Stimulated activated CD8-positive, alpha-beta memory T cell treated with anti-CD3 and anti-CD28 coated beads, Interleukin-12 subunit alpha, Interleukin-12 subunit beta, amount 100 ng/mL, for 1 hour (primary cell): ENCODE results near the gene HS3ST5.

Source experiments
- DNase-seq: peaks from one replicate; pipeline ENCODE4 v3.0.0-alpha.2; 2020; ENCODE audit warnings: low read depth

The HS3ST5 gene

DNA sequence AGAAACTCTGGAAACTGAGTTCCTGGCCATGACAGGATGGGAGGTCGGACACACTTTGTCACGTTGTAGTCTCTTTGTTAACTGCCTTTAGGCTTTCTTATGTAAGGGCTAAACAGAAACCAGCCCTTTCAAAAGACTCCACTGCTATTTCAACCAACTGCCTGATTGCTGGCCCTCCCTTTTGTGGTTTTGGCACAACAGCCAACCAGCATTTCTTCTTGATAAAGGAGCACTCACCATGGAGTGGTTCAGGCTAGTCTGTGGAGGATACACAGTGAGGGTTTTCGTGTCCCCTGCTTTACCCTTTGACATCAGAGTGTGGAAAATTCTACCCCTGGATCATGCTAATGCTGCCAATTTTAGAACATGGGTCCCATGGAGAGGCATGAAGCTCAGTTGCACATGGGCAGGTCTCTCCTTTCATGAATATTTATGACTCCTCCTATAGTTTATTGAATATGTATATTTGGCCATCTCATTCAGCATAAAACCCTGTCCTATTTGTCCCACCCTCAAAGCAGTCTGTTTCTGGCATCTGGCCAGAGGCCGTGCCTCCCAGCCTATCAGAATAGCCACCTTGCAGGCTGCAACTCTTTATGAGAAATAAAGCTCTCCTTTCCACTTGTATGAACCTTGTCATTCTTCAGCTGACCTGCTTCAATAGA is 148.3 kb downstream of the HS3ST5 start:
- no peak for DNase-seq

DNA sequence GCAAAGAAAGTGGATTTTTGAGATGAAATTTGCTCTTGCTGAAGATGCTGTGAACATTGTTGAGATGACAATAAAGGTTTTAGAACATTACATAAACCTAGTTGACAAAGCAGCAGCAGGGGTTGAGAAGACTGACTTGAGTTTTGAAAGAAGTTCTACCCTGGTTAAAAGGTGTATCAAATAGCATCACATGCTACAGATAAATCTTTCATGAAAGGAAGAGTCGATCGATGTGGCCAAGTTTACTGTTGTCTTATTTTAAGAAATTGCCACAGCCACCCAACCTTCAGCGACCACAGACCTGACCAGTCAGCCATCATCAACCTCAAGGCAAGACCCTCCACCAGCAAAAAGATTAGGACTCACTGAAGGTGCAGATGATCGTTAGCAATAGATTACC is 155.3 kb downstream of the HS3ST5 start:
- no peak for DNase-seq

DNA sequence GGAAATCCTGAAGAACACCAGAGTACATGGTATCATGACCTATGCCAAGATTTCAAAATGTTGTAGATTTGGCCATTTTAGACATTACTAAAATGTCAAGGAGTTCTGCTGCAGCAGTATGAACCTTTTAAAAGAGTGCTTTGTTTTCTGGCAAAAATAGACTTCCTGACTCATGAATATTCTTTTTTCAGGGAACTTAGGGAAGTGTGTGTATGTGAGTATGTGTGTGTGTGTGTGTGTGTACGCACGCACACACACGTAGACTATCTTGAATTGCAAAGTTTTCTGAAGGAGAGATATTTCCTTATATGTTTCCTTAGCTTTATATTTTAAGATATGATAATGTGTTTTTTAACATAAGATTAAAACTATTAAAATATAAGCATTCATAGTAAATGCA is 161.2 kb downstream of the HS3ST5 start:
- no peak for DNase-seq

DNA sequence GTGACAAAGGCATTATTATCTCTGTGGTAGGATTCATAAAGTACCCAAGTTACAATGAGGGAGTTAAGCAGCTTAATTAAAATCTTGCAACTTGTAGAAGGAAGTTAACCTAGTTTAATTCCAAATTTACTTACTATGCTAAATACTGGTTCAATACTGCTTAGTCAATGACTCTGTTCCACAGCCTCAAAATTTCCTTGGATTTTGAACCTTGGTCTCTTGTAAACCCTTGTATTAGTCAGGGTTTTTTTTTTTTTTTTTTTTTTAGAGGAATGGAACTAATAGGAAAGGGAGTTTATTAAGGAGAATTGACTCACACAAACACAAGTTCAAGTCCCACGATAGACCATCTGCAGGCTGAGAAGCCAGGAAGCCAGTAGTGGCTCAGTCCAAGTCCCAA is 163.4 kb downstream of the HS3ST5 start:
- DNase-seq: no peak

DNA sequence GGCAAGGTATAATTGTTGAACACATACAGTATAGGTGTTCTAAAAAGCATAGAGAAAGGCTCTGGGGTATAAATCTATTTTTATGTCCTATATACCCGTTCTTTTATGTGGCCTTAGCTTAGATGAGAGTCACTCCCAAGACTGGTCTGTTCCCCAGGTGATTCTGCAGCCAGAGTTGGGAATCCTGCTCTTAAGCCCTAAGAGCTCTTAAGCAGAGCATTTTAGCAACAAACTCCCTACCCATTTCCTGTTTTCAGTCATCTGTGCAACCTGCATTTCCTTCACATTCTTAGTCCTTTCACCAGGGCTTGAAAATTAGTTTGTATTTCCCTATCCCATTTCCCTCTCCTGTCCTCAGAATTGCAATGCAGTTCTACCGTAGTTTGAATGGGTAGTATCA is 166.1 kb downstream of the HS3ST5 start:
- DNase-seq: no peak

DNA sequence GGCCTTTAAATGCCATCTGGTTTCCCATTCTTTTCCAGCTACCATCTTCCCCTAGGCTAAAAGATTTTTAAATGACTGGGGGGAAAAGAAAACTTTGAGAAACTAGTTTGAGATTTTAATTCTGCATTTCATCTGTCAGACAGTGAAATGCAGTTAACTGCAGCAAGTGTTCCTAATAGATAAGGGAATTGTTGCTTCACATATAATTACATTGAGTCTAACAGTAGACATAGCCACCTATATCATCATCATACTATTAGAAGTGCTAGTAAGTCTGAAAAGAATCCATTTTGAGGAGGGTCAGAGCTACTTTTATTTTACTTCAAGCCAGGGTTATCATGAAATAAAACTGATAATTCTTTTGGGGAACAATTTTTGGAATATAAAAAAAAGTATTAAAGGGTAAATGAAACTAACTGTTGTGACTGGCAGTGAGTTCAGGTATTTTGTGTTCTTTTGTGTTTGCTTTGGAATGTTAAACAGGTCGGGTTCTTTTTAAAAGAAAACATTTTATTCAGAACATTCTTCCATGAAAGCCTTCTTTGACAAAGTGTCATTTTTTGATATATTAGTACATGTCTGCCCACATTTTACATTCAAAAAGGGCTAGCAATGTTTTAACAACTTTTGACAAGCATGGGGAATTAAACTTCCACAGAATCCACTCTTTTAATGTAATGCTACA is 170.1 kb downstream of the HS3ST5 start:
- DNase-seq: no peak

DNA sequence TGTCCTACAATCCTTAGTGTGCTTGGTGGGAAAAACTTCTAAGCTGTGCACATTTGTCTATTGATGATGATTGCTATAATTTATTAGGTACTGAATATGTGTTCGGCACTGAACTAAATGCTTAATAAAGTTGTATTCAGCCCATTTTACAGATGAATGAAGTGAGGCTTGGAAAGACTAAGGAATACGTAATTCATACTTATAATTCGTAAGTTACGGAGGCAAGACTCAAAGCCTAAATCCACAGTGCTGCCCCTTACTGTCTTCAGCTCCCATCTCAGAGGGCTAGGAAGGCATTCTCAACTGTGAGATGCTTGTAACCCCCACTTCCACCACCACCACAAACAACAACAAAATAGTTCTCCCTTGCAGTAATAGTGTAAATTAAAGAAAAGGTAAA is 171.3 kb downstream of the HS3ST5 start:
- DNase-seq: no peak

DNA sequence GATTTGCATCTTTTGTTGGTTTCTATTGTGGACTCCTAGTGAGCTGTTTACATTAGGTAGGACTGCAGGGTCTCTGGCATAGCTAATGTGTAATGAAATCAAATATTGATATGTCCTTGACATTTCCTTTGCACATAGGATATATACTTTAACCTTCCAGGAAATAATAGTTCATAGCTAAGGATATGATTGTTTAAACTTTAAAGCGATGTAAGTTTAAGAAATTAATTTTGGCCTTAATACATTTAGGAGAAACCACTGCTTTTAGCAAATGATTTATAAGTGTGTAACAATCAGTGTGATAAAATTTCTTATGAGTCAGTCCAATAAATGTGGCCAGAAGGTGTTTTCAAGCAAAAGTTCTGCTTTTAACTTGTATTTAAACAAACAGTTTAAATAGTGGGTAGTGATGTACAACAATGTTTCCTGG is 171.8 kb downstream of the HS3ST5 start:
- DNase-seq: no peak

DNA sequence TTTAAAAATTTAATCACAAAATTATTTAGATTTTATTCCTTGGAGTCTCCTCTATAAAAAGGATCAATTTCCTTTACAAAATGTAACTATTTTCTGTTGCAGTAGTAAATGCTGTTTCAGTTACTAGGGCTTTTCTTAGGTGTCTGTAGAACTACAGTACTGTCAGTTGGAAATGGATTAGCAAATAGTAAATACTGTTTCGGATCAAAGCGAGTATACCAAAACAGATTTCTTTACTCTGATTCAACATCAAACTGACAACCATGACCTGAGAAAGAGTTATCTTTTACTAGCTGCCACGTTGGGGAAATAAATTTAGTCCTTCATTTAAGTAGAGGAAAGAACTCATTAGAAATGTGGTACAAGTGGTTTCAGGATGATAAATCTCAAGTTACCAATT is 172.5 kb downstream of the HS3ST5 start:
- no peak for DNase-seq

DNA sequence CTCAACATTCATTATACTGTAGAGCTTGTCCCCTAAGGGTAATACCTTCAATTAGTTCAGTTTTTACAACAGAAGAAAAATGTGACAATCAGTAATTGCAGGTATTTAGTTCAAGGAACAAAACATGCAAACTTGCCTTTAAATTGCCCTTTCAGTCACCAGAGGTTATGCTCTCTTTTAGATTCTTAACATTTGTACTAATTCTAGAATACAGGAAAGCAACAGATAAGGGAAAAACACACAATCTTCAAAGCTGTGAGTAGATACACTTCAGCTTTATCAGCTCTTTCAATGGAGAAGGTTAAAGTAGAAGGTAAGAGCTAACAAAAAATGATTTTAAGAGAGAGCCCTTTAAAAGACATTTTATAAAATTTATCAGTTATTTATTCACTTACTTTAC is 173.1 kb downstream of the HS3ST5 start:
- no peak for DNase-seq

DNA sequence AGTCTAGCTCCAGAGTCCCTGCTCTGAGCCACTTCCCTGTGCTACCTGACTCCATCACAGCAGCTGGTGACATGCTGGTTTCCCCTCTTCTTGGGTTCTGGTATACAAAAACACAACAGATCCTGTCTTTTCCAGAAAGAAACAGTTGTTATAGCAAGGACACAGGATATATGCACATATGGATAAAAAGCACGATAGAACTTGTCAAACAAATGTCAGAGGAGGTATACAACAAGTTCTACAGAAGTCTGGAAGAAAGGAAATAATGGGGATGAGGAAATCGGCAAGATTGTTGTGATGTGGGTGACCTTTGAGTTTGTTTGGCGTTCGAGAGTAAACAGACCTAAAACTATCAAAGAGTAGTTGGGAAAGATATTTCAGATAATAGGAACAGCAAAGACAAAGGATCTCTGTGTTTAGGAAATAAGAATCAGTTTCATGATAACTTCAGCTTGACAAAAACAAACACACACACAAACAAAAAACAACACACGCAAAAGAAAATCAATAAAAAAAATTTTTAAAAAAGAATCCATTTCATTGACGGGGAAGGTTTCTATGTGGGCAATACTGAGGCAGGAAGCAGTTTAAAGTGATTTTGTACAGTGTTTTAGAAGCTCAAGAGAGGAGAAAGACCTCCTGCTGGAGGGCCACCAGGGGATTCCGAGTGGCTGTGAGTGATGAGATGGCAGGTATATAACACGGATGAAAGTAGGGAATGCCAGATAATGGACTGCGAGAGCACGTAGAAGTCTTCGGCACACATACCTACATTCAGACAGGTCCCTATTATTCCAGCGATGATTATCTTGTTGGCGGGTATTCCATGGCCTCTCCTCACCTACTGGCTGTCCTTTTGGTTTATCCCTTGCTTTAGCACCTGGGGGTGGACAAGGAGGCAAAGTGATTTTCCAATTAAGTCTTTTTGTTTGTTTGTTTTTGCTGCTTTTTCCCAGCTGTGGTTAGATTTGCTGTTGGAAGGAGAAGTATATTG is 174.9 kb downstream of the HS3ST5 start:
- DNase-seq: no peak

DNA sequence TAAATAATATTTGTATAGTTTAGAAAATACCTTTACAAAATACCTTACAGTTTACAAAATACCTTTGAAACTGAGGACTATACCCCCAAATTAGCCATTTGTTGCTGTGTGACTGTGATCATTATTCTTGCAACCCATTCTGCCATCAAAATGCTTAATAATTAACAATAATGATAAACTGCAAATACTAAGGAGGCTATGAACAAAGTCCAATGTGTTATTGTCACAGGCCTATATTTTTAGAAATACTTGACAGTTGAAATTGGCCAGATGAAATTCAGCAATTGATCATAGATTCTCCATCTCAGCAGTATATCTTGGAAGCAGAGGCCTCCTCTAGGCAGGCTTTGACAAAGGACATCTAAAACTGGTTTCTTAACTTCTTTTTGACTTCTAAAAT is 178.6 kb downstream of the HS3ST5 start:
- no peak for DNase-seq

DNA sequence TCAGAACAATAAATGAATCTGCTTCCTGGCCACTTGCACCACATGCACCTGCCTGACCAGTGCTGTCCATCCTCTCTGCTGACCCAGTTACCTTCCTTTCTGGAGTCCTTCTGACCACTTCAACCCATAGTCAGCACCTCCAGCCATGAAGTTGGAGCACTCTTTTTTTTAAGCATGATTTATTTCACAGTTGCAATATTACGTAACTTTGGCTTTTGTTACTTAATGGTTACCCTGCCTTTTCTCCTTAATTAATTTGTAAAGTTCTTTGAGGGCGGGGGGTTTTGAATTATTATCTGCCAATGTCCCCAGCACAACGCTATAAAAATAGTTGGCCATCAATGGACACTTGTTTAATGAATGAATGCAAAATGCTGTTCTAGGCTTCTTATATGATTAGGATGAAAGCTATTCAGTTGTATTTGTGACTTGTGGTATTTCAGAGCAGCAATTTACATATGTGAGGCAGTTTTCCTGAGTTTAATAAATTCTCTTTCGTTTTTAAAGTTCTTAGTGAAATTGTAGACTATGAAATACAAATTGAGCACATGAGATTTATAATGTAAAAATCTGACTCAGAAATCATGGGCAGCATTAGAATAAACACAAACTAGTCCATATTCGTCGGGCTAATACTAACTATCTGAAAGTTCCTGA is 180.0 kb downstream of the HS3ST5 start:
- DNase-seq: no peak

DNA sequence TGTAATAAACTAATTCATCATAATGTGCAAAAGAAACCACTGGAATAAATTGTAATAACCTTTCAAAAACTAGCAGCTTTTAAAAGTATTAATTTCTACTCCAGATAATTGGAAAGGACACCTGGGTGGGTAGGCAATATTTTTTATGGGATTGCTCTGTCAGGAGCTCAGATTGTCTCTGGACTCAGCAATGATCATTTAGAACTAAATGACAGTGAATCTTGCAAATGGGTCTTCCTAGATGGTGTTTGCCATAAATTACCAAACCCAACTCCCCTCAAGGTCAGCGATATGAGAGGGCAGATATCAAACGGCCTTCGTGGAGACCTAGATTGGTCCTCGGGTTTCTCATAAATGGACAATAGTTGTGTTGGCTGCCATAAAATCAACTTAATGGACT is 181.9 kb downstream of the HS3ST5 start:
- DNase-seq: no peak

DNA sequence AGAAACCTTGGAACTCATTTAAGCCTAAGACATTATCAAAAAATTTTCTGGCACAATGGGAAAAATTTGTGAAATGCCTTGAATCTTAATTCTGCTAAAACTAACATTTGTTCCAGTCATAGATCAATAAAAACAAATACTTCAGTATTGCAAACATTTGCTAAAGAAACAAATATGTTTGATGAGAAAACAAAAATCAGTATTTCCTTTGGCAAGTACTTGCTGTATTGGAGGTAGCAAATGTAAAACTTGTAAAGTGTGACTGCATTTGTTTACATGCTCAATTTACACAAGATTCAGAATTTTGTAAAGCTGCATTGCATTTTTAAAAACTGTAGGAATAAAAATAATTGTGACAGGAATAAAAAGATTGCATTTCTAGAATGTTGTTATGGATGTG is 183.1 kb downstream of the HS3ST5 start:
- DNase-seq: no peak

DNA sequence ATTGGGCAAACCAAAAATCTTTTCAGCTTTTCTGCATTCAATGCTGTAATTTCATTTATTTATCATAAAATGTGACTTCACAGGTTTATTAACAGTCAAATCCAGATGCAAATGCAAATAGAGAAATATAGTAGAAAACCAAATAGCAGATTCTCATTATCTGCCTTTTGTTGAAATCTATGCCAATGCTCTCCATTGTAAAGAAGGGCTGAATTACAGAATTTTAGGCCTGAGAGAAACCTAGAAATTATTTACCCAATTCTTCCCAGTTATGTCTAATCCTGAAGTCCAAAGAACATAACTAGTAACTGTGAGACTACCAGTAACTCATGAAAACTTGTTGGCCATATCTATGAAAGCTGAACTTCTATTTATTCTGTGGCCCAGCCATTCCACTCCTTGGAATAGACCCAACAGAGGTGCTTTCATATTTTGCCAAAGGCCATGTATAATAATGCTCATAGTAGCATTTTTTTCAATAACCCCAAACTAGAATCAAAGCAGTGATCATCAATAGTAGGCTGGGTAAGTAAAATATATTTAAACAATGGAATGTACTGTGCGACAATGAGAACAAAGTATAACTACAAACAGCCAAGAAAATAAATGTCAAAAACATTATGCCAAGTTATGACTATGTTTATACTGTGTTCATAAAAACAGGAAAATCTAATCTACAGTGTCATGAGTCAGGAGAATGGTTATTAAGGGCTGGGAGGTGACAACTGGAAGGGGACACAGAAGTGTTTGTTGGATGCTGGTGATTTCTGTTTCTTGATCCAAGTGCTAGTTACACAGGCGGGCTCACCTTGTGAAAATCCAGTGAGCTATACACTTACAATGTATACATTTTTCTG is 183.8 kb downstream of the HS3ST5 start:
- DNase-seq: no peak

DNA sequence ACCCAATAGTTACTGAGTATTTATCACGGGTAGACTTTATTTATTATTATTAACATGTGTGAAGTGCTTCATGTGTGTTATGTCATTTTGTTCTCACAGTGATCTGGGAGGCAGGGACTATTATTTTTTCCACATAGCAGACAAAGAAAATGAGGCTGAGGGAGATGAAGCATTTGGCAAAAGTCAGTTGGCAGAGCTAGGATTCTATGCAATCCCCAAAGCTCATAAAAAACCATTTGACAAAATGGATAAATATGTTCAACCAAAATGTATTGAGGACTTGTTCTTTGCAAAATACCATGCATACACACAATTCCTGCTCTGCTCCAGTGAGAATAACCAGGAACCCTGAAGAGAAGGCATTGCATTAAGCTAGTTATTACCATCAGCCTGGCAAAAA is 184.4 kb downstream of the HS3ST5 start:
- DNase-seq: no peak

DNA sequence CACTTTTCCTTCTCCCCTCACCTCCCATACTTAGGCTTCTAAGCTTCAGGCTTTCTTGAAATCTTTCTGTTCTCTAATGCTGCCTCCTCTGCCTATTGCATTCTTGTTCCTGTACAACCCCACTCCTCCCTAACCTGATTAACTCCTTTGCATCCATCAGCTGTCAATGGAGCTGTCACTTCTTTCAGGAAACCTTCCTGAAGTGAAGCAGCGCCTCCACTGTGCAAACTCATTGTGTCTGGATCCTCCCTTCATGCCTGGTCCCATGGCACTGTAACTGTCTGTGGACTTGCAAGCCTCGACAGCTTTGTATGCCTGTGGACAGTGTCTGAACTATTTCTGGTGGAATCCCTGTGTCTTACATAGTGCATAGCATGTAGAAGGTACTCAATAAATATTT is 185.0 kb downstream of the HS3ST5 start:
- DNase-seq: no peak

DNA sequence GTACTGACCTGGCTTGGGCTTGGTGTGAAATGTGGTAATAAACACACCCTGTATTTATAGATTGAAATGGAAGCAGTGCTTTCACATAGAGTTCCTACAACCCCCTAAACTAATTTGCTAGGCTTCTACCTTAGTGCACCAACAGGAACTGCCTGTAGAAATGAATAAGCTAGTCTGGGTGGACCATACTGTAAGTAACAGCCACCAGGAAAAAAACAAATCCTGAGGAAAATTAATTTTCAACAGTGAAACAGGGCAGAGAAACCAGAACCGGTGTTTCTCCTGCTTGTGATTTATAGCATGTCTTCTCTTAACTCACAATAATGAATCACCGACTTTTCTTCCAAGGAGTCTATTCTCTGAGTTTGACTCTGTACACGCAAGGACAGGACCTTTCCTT is 187.1 kb downstream of the HS3ST5 start:
- no peak for DNase-seq

DNA sequence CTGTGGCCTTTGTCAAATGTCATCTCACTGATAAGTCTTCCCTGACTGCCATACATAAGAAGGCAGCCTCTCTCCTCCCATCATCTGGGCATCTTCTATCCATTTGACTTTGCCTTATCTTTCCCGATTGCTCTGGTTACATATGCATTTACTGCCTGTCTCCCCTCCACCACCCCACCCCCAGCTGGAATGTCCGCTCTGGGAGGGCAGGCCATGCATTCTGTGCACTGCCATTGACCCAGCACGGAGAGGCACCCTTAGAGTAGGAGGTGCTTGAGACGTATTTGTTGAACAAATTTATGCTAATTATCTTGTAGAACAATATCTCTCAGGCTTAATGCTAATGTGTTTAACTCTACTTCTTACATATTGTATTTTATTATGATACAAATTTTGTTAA is 188.0 kb downstream of the HS3ST5 start:
- DNase-seq: no peak

DNA sequence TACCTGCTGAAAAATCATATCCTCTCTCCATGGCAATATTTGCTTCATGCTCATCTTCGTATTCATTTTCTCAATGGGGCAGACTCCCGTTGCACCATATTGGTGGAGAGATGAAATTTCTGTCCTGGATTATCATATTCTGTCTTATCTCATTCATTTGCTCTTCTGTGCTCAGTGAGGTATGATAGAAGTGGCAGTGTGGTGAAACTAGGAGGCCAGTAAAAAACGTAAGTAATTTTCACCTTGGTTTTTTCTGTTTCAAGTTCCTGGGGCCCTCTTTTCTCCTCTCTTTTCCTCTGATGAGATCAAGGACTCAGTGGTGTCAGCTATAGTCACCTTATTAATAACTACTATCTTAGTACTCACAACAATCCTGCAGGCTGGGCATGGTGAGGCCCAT is 189.4 kb downstream of the HS3ST5 start:
- DNase-seq: no peak
